NK-92 treated with Interleukin-12 subunit alpha and Interleukin-12 subunit beta, amount 100 ng/mL, for 24 hours (cell line): ENCODE measurements around the gene HTR6.
A peak's percentile ranks its signal among the peaks of the same experiment; 100 is the strongest.
"Not testable (repeated sequence)": the region's sequence is repeated elsewhere in the genome, so short reads cannot be mapped to it uniquely, and the experiment has no call there.

Experiments used
- DNase-seq: peaks from one replicate; lab custom pipeline; 2025; lab: John Stamatoyannopoulos, UW

HTR6 gene

DNA sequence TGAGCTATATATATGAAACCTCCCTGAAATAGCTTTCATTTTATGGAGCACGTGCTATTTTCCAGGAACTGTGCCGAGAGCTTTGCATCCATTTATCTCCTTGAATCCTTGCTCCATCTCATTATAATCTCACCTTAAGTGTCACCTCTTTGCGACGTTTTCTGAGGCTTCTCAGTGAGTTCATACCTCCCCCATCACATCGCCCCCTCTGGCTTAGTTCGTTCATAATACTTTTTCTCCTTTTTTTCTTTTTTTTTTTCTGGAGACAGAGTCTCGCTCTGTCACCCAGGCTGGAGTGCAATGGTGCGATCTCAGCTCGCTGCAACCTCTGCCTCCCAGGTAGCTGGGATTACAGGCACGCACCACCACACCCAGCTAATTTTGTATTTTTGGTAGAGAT is 25.4 kb upstream of the HTR6 start:
- not testable (repeated sequence) for DNase-seq

DNA sequence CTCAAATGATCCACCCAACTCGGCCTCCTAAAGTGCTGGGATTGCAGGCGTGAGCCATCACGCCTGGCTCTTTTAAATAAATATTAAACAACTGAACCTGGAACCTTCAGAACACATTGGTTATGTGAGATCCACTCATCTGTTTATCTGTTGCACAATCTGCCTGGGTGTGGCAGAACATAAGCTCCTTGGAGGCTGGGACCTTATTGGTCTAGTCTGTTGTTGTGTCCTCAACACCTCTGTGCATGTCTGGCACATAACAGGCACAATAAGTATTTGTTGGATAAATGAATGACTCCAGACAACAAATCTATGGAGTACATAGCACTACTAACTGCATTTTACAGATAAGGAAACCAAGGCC is 24.7 kb upstream of the HTR6 start:
- DNase-seq = no peak

DNA sequence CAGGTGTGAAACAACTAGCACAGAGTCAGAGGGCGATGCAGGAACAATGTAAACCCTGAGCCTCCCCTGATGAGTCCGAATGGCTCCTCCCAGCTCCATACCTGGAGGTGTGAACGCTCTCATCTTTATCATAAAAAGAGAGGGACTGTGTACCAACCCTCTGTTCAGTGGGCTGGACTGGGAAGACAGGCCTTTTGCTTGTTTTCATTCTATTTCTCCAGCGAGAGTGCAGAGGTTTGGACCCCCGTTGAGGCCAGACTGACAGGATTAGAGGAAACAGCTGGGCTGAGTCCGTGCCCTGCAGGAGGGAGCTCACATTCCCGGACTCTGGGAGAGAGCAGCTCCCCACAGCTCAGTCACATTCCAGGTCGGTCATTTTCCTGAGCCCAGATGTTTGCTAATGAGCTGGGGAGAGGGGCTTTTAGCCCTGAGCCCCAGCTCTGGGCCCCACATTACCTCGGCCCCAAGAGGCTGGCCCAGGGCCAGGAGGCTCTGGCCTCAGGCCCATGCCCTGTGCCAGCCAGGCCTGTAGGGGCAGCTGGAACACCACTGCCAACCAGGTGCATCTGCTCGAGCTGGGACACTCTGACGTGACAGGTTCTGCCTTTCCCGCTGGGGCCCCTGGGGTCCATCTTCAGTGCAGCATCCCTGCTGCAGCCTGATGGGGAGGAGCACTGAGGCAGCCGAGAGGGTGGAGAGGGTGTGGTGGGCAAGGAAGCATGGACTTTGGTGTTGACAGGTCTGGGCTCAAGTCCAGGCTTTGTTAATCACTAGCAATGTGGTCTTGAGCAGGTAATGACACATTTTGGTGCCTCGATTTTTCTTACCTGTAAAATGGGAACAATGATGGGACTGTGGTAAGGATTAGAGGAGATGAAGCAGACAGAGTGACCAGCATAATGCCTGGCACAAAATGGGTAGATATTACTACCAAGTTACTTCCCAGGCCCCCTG is 24.0 kb upstream of the HTR6 start:
- no peak for DNase-seq

DNA sequence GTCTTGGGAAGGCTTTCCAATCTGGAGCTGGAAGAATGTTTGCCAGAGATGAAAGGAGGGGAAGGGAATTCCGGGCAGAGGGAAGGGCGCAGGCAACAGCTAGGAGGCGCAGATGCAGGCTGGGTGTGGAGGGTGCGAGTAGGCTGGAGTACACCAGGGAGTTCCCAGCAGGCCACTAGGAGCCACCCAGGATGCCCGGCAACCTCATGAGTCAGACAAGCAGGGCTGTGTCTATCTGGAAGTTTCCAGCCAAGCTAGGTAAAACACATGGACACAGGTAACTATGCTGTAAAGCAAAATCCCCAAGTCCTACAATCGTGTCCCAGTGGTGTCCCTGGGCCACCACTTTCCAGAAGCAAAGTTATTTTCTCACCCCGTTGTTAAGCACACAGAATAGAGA is 21.6 kb upstream of the HTR6 start:
- DNase-seq = no peak

DNA sequence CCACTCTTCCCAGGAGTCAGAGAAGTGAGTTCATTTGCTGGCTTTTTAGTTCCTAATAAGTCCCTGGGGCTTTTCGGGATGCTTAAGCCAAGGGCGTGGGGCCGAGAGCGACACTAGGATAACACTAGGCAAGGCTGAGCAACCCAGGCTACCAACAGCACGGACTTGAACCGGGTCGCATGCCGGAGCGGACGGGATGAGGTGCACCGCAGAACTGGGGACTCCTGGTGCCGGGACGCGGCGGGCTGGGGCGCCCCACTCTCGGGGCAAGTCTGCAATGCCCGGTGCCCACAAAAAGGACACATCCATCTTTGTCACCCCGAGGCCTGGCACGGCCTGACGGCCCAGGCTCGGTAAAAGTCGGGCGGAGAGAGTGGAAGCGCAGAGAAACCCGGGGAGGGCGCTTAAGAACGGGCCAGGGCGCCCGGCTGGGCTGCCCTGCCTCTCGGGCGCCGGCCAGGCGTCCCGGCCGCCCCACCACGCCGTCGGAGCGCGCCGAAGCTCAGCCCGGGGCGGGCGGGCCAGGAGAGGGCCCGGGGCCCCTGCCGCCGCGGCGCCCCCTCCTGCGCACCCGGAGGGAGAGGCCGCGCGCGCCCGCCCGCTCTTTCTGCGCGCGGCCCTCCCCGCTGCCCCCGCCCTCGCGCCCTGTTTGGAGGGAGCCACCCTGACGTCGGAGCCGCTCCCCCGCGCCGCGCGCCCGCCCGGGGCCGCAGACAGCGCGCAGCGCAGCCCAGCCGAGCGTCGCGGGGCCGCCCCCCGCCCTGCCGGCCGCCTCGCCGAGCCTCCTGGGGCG is 20.9 kb upstream of the HTR6 start, which contains the start of gene NBL1:
TSS of gene NBL1 (plus strand) at position 710 of the 793 bp plus-strand sequence. CDS start 10,720 bp downstream, outside the sequence.
- no peak for DNase-seq

DNA sequence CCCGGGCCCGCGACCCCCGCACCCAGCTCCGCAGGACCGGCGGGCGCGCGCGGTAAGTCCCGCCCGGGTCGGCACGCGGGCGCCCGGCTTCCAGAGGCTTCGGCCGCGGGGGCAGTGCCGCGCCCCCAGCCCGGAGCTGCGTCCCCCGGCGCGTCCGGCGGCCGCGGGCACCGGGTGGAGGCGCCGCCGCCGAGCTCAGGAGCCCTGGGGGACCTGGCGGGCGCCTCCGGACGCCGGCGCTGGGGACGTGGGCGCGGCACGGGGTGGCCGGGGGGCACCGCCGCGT is 20.3 kb upstream of the HTR6 start:
- DNase-seq = no peak

DNA sequence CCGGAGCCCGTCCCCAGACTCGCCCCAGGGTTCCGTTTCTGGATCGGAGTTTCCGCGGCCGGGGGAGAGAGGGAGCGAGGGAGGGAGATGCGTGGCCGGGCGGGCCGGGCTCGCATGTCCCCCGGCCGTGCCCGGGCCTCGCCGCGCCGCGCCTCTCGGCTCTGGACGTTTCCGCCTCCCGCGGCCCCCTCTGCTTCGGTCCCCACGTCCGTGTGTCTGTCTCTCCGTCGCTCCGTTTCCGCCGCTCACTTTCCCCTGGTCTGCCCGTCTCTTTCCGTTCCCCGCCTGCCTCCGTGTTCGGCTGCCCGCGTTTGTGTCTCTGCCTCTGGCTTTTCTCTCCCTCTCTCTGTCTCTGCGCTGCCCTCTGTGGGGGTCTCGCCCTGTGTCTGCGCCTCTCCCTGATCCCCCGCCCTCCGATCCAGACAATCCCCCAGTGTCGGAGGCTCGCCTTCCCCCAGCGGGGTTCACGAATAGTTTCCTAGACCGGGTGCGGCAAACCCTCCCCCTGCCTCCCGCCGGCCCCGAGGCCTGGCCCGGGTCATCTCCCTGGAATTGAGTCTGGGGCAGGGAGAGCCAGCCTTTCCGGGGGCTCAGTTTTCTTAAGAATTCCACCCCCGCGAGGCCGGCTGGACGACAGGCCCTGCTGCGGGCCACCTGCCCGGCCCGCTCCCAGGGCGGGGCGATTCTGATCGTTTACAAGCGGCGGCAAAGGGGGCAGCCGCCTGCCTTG is 19.8 kb upstream of the HTR6 start:
- DNase-seq = no peak

DNA sequence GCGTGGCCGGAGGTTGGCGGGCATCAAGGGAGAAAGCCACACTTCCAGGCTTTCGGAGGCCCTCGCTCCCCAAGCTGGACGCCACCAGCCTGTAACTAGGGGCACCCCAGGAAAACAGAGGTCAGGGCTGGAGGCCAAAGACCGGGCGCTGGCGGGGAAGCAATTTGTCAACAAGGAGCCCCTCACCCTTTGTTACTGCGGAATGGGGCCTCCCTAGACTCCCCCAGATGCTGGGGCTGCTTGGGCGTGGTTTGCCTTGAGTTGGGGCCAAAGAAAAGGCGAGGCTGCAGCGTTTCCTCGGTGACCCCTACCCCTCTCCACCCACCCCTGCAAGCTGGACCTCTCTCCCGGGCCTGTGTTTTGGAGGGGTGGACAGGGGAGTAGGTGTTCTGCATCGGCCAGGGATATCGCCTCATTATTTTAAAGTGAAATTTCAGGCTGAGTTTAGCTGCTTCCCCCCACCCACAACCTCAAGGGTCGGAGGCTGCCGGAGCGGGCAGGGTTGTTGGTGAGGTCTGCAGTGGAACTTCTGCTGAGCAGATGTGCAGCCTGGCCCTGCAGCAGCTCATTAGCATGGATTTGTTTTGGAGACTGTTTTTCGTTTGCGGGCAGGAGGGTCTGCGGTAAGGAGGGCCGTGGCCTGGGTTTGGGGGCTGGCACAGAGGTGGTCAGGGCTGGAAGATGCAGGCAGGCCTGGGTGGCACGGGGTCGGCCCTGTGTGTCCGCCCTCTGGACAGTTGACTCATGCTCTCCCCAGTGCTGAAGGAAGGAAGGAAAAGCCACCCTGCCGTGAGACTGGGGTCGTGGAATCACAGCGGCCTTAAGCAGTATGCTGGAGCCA is 19.0 kb upstream of the HTR6 start:
- no peak for DNase-seq

DNA sequence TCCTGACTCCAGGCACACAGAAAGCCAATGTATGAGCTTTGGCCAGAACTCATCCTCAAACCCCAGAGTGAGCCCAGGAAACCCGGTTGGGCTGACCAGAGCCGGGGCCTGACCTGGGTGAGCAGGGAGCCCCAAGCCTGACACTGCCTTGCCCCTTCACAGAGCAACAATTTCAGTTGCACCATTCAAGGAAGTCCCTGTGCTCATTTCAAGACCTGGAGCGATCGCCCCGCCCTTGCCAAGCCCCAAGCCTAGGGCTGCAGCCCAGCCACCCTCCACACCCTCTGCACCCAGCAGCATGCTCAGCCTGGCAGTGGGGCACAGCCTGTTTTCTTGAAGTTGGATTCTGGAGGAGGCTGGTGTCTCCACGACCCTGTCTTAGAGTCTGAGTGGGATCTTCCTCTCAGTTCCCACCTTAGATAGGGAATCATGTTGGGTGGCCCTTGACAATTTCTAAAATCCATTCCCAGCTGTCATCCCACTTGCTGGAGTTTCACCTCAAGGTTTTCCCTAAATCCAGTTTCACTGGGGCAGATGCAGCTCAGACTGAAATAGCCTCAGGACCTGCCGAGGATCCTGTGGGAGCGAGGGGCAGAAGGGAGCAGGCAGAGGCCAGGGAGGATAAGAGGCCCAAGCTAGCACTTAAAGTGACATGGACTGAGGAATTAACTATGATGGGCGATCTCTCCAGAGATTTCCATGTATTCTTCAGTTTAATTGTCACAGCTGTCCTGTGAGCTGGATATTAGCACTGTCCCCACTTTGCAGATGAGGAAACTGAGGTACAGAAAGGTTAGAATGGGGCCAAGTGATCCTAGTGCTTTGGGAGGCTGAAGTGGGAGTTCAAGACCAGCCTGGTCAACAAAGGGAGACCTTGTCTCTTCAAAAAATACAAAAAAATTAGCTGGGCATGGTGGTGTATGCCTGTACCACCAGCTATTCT is 18.0 kb upstream of the HTR6 start:
- DNase-seq = no peak

DNA sequence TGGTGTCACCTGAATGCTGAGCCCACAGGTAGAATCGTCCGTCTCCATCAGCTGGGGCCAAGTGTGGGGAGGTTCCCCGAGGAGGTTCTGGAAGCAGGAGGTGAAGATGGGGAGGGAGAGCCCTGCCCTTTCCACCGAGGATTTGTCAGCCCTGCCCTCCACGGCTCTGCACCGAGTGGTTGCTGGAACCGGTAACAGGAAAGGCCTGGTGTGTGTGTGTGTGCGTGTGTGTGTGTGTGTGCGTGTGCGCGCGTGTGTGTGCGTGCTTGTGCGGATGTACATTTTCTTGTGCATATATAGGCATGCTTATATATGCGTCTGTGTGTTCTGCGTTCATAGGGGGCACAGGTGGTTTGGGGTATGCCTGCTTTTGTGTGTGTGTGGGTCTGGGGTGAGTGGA is 17.0 kb upstream of the HTR6 start:
- DNase-seq = no peak

DNA sequence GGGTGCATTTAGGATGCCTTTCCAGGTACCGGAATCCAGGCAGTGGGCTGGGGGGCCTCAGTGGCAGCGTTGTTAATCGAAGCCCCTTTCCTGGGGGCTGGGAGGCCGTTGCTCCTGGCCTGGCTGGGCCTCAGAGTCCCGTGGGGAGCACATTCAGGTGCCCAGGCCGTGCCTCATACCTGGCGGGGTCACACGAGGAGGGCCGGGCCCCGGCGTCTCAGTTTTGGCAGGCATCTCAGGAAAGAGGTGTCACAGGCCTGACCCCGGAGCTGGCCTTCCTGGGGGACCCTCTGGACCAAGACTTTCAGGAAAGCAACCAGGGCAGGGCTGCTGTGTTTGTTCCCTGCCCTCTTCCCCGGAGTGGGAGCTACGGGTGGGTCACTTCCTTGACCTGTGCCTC is 16.4 kb upstream of the HTR6 start:
- no peak for DNase-seq

DNA sequence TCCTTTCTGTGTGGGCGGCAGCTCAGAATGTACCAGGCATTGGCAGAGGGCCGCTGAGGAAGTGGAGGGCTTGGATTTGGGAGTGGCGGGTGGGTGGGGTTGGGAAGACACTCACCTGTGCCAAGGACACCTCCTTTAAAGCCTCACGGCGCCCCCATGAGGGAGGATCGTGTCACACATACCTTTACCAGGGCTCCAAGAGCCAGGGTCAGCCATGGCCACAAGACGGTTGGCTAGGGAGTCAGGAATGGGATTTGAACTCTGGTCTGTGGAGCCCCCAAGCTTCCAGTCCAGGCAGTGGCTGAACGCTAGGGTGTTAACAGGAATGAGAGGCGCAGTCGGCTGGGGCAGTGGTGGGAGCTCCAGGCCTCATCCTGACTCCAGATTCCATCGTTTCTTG is 16.0 kb upstream of the HTR6 start:
- DNase-seq = no peak

DNA sequence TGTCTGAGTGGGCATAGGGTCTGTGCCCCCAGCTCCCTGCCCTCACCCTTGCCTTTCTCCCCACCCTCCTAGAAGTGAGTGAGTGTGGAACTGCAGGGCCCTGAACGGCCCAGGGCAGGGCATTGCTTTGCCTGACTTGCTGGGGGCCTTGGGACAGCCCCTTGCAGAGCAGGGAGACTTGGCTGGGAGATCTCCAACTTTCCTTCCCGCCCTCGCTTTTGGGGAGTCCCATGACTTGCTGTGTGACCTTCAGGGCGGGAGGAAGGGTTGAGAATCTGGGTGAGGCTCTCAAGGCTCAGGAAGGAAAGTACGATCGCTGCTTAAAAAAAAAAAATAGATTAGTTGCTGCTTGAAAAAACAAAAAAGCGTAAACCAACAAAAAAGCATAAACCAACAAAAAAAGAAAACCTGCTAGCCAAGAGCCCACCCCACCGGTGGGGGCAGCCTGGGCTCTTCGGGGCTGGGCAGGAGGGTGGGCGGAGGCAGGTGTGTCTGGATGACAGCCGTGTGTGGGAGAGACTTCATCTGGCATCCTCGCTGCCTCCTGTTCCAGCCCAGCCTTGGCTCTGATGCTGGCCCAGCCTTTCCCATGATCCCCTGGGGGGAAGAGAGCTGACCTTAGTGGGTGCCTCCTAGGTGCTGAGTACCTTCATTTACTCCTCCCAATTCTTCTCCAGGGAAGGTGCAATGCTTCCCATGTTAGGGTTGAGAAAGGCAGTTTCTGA is 14.1 kb upstream of the HTR6 start:
- DNase-seq = no peak

DNA sequence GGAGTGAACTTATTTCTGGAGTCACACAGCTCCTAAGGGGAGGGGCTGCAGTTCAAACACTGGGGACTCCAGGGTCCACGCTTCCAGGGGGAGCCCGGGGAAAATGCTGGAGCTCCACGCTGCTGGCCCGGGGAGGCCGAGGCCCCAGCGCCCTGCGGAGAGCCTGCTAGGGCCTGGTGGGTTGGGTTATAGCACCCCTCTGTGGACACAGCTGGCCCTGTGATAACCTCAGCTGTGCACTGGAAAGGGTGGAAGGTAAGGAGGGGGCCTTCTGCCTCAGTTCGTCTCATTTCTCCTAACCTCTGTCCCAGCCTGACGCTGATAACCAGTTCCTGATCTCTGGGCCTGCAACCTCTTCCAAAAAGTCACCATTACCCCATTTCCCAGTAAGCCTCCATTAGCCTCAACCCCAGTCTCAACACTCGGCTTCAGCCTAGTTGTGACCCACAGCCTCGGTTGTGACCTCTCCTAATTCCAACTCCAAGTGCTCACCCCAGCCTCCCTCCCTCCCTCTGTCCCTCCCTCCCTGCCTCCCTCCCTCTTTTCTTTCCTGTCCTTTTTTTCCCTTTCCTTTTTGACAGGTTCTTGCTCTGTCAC is 13.4 kb upstream of the HTR6 start:
- peak; percentile 14 for DNase-seq

DNA sequence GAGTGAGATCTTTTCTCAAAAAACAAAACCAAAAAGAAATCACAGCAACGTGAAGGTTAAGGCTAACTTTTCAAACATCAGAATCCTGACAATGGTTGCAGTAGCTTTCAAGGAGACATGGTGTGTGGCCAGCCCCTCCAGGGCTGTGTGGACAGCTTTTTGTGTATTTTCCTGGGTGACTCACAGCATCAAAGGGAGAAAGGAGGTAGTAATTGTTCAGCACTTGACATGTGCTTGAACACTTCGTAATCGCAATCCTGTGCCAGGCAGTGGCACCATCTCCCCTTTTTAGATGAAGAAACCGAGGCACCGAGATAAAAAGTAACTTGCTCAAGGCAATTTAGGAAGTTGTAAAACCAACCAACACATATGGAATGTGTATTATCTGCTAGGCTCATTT is 10.3 kb upstream of the HTR6 start:
- DNase-seq = no peak

DNA sequence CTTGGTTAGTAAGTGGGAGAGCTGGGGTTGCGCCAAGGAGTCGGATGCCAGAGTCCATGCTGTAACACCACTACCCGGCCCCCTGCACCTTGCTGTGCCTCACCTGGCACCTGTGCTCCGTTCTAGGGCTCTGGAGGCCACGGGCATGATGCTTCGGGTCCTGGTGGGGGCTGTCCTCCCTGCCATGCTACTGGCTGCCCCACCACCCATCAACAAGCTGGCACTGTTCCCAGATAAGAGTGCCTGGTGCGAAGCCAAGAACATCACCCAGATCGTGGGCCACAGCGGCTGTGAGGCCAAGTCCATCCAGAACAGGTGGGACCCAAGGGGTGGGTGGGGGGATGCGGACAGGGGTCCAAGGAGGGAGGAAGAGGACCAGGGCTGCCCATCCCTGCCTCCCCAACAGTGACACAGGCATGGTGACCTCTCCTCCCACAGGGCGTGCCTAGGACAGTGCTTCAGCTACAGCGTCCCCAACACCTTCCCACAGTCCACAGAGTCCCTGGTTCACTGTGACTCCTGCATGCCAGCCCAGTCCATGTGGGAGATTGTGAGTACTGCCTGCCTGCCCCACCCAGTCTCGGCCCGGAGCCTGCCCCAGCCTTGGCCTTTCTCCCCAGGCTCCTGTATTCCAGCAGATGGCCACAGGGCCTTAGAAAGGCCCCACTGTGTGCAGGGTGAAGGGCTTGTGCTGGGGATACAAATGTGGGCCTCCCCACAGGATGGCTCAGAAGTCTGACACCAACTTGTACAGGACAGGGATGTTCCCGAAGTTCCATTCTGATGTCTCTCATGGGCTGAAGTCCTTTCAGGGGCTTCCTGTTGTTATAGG is 9.6 kb upstream of the HTR6 start:
- no peak for DNase-seq

DNA sequence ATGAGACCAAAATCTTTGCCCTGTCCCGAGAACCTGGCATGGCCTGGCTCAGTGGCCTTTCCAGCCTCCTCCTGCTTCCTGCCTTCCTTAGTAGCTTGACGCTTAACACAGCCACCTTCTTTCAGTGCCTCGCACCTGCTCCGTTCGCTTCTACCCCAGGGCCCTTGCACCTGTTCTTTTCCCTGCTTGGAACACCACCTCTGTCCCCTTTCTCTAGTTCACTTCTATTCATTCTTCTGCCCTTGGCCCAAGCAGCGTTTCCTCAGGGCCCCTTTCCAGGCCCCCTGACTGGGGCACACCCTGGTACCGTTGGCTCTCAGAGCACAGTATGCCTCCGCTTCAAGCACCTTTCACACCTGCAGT is 9.0 kb upstream of the HTR6 start:
- DNase-seq = no peak

DNA sequence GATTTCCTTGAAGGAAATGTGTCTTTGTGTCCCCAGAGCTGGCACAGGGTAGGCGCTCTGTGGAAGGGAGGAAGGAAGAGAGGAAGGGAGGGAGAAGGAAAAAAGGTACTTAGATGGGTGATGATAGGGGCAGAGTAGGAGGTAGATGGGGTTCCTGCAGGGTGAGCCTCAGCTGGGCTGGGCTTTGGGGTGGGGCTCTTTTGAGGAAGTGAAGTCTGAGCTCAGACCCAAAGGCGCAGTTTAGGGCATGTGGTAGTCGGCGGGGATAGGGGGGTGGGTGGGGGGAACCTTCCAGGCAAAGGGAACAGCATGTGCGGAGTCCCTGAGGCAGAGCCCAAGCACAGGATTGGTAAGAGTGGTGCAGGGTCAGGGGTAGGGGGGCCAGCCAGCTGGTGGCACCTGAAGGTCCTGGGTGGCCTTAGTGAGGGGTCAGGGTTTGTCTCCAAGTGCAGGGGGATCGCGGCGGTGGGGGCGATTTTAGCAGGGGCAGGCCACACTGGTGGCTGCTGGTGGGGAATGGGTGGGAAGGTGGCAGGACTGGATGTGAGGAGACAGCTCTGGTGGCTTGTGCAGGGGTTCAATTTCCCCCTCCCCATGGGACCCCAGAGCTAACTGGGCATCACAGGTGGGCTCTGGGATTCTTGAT is 8.4 kb upstream of the HTR6 start:
- no peak for DNase-seq
